ENCODE results near the gene C2CD3.

DNA sequence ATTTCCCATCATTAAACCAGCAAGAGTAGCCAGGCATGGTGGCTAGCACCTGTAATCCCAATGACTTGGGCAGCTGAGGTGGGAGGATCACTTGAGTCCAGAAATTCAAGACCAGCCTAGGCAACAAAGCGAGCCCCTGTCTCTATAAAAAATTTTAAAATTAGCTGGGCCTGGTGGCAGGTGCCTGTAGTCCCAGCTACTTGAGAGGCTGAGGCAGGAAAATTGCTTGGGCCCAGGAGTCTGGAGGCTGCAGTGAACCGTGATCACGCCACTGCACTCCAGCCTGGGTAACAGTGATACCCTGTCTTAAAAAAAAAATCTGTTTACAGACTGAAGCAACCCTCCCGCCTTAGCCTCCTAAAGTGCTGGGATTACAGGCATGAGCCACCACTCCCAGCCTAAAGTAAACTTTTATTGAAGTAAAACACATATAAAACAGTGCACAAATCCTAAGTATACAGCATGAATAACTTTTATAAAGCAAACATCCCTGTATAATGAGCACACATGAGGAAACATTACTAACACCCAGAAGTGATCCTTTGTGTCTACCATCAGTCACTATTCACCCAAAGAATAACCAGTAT, 174.5 kb downstream of the C2CD3 start:
- TF ChIP-seq, protein P1, sequence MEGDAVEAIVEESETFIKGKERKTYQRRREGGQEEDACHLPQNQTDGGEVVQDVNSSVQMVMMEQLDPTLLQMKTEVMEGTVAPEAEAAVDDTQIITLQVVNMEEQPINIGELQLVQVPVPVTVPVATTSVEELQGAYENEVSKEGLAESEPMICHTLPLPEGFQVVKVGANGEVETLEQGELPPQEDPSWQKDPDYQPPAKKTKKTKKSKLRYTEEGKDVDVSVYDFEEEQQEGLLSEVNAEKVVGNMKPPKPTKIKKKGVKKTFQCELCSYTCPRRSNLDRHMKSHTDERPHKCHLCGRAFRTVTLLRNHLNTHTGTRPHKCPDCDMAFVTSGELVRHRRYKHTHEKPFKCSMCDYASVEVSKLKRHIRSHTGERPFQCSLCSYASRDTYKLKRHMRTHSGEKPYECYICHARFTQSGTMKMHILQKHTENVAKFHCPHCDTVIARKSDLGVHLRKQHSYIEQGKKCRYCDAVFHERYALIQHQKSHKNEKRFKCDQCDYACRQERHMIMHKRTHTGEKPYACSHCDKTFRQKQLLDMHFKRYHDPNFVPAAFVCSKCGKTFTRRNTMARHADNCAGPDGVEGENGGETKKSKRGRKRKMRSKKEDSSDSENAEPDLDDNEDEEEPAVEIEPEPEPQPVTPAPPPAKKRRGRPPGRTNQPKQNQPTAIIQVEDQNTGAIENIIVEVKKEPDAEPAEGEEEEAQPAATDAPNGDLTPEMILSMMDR (IDR thresholded peaks at IDR 0.05): no peak
- TF ChIP-seq POLR2A (IDR thresholded peaks at IDR 0.05): no peak
- no peak for TF ChIP-seq EP300 (IDR thresholded peaks at IDR 0.05)

Data from tibial nerve (tissue), 4 donors.